ENCODE data around the gene F8. TPM values are rescaled to one million over a fixed set of nuclear protein-coding genes. Genes with fewer than 3 reads are reported as not detected.

The F8 gene
- total RNA-seq, 1 donor from 2014 or later: 43.4 TPM

DNA sequence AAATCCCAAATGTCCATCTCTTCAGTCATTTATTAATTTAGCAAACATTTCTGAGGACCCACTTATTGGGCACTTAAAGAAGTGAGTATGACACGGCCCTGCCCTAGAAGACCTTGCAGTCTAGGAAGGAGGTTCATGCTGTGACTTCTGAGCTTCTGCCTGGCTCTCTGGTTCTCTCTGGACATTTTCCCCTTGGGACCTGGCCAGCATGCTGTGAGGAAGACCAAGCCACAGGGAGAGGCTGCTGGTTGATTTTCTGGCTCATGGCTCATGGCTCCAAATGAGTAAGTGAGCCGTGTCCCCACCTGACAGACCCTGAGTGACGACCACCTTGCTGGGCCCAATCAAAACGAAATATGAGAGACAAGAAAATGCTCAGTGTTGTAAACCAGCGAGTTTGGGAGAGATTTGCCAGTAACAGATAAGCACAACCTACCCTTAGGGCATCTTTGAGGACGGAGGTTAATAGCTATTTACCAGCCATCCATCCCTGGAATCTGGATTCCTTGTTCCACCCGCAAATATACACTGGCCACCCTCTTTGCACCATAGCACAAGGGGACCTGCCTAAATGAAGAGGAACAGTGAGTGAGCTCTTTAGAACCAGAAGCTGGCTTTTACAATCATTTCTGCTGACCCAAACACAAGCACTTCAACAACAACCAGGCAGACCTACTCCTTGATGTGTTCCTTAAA, 218.1 kb downstream of the F8 start:
- intact Hi-C loops (cut with DNase I): loop anchor here (5.0 kb wide), 1 partner anchor 42 kb away; the partner anchor contains the start of gene DKC1
- DNase-seq (ENCODE audit: low spot score): no peak

DNA sequence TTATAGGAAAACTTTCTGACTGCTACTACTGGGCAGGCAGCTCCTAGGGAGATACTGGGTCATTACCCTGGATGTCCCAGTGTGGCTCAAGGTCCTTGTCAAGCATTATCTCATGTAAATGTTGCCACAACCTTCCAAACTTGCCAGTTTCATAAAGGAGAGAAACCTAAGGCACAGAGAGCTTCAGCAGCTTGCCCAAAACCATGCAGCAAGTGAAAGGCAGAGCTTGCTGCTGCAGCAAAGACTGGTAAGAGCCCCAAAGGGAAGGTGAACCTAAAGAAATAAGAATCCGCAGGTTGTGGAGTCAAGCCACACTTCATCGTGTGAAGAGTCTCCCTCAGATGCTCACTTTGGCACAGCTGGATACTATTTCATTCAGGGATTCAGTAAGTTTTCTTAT, 219.6 kb downstream of the F8 start:
- intact Hi-C loops (cut with DNase I): loop anchor here (5.0 kb wide), 1 partner anchor 41 kb away; the partner anchor contains the start of gene DKC1
- DNase-seq (ENCODE audit: low spot score): no peak

DNA sequence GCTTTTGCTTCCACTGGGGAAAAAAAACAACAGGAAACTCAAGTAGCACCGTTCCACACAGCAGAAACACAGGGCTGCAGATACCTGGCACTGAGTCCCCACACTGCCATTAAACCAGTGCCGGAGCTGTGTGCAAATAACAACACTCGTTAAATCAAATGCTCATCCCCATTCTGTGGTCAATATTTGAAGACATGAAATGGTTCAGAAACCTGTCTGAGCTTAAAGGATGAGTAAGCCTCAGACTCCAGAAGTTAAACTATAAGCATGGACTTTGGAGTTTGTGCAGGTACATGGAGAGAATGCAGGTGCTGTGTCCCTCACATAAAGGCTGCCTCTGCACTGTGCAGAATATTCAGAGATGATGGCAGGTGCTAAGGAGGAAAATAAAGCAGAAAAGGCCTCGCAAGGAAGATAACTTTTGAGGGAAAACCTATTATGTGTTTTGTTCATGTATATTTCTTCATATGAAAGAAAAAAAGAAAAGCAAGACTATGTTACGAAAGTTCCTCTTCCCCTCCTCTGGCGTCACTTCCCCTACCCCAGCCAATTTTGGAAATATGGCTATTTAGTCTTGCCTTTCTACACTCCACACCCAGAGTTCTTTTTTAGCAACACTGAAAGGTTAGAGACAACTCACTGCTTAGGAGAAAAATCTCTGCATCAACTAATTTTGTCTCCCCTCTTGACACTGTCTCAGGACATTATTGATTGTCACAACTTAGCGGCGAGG, 221.9 kb downstream of the F8 start:
- intact Hi-C loops (cut with DNase I): loop anchor here (5.0 kb wide), 1 partner anchor 38 kb away; the partner anchor contains the start of gene DKC1
- no peak for DNase-seq (ENCODE audit: low spot score)

DNA sequence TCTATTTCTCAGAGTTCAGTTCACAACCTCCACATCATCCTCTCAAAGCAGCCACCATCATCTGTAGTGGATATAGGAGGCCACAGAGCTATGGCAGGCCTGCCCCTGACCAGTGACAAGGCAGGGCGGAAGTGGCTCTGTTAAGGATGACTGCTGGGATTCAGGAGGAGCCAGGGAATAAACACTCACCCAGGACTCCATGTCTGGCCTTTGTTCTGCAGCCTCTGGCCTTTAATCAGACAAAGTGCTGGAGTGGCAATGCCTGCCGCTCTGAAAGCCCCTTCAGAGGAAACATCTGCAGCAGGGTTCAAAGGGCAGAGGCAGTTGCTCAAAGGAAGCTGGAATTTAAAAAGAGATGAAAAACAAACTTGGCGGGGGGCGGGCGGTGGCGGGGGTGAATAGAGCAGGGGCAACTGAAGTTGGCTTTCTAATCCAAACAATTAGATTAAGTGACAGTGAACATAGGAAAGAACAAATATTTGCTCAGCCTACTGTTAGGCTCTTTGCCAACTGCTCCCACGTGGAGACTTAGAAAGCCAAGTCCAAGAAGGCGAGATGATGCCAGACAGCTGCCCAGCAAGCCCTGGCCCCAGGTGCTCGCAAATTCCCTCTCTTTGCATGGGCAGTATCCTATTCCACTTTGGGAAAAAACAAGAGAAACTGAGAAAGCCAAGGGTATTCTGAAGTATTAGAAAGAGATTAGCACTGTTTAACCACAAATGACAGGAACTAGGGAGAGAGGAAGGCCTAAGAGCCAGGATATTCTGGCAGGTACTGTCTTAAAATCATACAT, 222.8 kb downstream of the F8 start:
- no peak for DNase-seq (ENCODE audit: low spot score)
- intact Hi-C loops (cut with DNase I): loop anchor here (5.0 kb wide), 1 partner anchor 37 kb away; the partner anchor contains the start of gene DKC1

DNA sequence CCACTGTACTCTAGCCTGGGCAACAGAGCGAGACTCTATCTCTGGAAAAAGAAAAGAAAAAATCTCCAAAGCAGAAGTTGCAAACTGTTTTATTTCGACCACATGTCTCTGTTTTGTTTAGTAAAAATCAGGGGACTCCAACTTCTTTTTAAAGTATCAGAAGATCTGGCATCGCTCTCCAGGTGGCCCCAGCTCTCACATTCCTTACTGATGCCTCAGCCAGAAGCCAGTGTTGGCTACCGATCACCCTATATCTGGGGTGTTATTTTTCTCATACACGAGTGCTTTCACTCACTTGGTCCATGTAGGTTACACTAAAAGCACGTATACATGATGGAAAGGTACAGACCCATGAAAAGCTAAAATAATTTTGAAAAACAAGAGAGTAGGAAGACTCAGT, 225.5 kb downstream of the F8 start:
- DNase-seq (ENCODE audit: low spot score): no peak
- intact Hi-C loops (cut with DNase I): no loop called here

DNA sequence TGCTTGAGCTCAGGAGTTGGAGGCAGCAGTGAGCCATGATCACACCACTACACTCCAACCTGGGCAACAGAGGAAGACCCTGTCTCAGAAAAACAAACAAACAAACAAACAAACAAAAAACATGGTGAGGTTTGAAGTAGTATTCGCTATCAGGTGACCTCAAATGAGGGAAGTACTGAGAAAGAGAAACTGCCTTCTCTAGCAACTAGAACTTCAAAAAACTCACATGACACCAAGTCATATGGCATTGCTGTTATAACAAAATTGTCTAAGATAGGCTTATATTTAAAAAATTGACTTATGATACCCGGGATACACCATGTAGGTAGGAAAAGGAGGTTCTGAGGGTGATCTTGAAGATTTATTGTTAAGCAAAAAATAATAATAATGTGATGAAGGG, 227.5 kb downstream of the F8 start:
- intact Hi-C loops (cut with DNase I): no loop called here
- no peak for DNase-seq (ENCODE audit: low spot score)

DNA sequence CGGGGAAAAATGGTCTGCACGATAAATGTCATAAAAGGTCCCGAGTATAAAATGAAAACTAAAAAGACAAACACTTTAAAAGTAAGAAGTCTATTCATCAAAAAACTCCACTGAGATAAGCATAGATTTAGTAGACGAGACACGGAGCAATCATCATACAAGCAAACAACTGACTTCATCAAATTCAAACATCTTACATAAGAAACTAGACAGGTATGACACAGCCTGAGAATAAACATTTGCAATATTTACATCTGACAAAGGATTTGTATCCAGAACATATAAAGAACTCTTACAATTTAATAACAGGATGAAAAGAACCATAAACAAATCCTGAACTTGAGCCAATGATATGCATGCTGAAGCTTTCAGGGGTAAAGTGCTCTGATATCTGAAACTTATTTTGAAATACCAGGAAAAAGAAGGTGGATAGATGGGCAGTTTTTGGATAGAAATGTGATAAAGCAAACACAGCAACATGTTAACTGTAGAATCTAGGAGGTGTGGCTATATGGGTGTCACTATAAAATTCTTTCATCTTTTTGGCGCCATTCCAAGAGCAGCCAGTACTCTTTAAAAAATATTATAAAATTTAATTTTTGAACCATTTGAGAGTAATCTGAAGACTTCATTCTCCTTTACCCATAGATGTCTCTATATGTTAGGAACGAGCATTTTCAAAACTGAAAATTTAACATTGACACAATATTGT, 229.3 kb downstream of the F8 start:
- intact Hi-C loops (cut with DNase I): no loop called here
- DNase-seq (ENCODE audit: low spot score): no peak

DNA sequence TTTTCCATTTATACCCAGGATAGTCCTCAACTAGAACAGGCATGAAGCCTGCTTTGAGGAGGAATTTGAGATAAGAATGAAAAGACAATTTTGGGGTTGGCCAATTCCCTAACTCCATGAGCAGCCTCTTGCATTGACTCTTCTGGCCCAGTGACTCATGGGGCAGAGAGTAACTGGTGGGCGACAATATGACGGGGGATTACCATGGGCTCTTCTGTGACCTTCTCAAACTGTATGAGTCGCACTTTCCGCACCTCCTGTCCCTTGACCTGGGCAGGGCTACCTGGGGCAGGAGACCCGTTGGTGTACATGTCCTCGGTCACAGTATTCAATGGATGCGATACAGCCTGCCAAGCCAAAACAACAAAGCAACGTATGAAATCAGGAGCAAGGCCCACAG, 230.6 kb downstream of the F8 start:
- no peak for DNase-seq (ENCODE audit: low spot score)
- intact Hi-C loops (cut with DNase I): no loop called here

DNA sequence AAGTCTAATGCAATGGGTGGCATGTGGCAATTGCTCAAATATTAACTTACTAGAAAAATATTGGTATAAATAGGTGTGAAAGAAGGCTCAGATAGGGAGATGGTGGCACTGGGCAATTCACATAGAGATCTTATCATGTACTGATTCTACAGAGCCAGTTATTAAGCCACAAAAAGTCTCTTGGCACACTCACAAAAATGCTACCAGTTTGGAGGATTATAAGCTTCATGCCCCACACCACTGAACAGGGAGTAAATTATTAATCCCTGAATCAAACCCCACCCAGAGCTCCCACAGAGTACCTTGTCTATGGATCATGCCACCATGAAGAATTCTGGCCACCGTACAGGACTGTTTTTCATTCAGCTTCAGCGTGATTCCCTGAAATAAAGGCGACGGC, 231.1 kb downstream of the F8 start:
- DNase-seq (ENCODE audit: low spot score): no peak
- intact Hi-C loops (cut with DNase I): no loop called here

Small RNA genes lying within 50 kb of the gene (microRNA-seq; reads per million reads assigned to microRNA genes)
- not detected for gene MIR1184-1

Other genes starting within 250 kb of the F8 start
- 30.0 TPM for gene MPP1, start 217.2 kb downstream of the F8 start, total RNA-seq
- gene SMIM9, start 188.1 kb downstream of the F8 start, total RNA-seq: not detected
- gene F8A1, start 136.4 kb downstream of the F8 start, total RNA-seq: 31.1 TPM
- gene FUNDC2, start 4.1 kb upstream of the F8 start, total RNA-seq: 207 TPM
- 19.4 TPM for gene CMC4, start 48.4 kb upstream of the F8 start, total RNA-seq
- gene MTCP1, start 48.4 kb upstream of the F8 start, total RNA-seq: 41.4 TPM
- 15.6 TPM for gene BRCC3, start 48.8 kb upstream of the F8 start, total RNA-seq
- gene VBP1, start 193.7 kb upstream of the F8 start, total RNA-seq: 62.9 TPM
- gene RAB39B, start 241.8 kb upstream of the F8 start, total RNA-seq: 0.35 TPM